ENCODE data around the gene ZNF33B.
"Not testable (repeated sequence)": the region's sequence is repeated elsewhere in the genome, so short reads cannot be mapped to it uniquely, and the experiment has no call there.

ZNF33B gene

DNA sequence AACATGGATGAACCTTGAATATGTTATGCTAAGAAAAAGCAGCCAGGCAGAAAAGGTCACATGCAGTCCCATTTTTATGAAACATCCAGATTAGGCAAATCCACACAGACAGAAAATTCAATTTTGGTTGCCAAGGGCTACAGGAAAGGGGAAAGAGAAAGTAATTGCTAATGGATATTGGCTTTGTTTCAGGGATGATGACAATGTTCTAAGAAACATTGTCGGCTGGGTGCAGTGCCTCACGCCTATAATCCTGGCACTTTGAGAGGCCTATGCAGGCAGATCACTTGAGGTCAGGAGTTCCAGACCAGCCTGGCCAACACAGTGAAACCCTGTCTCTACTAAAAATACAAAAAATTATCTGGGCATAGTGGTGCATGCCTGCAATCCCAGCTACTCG, 23.0 kb downstream of the ZNF33B start:
- DNase-seq (ENCODE audit: low read depth) = no peak

DNA sequence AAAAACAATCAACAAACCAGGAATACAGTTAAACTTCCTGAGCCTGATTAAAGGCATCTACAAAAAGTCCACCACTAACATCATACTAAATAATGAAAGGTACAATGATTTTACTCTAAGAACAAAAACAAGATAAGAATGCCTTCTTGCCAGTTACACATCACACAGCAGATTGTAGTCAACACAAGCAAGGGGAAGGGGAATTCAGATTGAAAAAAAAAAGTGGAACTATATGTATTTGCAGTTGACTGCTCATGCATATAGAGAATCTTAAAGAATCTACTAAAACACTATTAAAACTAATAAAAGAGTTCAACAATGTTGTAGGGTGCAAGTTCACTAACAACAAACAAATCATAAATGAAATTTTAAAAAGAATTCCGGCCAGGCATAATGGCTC, 28.5 kb downstream of the ZNF33B start:
- DNase-seq (ENCODE audit: low read depth) = no peak

DNA sequence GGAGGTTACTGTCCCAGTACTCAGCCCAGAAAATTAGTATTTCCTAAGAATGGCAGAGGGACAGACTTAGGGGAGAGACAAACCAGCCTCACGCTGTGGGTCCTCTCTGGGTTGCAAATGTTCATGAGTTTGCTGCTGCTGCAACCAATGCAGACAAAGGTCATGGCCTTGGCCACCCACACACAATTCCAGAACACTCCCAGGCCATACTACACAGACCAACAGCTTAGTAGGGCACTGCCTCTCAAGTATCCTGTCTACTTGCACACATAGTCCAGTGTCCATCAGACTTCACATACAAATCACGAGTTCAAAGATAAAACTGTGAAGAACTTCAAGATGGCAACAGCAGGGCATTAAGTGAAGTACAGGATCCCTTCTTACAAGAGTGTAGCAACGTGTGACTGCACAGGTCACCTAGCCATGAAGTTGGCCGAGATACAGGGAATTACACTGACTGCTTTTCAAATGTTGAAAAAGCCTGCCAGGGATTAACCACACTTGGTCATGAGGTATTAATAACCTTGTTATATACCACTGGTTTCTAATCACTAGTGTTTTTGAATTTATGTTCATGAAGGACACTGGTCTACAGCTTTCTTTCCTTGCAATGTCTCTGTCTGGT, 40.0 kb downstream of the ZNF33B start:
- no peak for DNase-seq (ENCODE audit: low read depth)

DNA sequence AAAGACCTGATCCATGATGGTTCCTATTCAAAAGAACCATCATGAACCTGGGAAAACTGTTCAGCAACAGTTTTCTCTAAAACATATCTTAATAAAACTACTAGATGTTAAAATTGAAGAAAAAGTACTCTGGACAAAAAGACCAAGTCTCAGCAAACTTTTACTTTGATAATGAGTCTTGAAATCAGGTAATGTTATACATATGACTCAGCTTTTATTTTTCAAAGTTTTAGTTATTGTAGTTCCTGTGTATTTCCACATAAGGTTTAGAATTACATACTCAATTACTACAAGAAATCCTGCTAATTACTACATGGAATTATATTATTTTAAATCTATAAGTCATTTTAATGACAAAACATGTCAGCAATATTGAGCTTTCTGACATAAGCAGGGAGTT, 42.2 kb downstream of the ZNF33B start:
- DNase-seq (ENCODE audit: low read depth) = no peak

DNA sequence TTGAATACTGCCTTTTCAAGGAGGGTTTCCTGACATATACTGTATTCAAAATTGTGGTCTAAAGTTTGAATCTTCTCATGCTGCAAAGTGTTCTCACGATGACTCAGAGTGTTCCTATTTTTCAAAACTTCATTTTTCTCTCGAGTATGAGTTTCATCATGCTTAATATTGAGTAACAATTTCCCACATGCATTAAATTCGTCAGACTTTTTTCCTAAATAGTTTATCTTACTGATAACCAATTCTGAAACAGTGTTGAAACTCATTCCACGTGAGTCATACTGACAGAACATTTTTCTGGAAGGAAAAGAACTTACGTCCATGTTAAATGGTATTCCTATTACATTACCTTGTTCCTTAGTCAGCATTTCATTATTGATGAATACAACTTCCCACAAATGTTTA, 44.1 kb downstream of the ZNF33B start:
- no peak for DNase-seq (ENCODE audit: low read depth)

DNA sequence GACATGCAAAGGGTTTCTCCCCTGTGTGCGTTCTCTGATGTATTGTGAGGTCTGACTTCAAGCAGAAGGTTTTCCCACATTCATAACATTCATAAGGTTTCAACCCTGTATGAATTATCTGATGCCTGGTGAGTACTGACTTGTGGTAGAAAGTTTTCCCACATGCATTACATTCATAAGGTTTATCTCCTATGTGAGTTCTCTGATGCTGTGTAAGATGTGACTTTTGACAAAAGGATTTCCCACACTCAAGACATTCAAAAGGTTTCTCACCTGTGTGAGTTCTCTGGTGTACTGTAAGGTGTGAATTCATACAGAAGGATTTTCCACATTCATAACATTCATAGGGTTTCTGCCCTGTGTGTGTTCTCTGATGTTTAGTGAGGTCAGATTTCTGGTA, 45.1 kb downstream of the ZNF33B start:
- DNase-seq (ENCODE audit: low read depth) = no peak

DNA sequence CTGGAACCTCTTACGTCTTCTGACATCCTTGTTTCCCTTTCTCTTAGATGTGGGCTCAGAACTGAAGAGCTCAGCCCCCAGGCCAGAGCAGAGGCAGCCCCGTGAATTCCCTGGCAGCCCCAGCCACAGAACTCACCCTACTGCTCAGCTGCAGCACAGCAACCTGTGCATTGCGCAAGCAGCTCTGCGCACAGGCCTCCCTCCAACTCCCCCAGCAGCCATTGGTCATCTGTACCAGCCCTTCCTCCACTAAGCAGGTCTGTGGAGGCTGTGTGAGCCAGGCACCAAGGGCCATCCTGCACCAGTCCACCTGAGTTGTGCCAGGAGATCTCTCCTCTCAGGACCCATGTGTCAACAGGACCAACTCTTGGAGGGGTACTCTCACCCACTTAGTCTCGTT, 54.5 kb downstream of the ZNF33B start:
- DNase-seq (ENCODE audit: low read depth) = no peak

DNA sequence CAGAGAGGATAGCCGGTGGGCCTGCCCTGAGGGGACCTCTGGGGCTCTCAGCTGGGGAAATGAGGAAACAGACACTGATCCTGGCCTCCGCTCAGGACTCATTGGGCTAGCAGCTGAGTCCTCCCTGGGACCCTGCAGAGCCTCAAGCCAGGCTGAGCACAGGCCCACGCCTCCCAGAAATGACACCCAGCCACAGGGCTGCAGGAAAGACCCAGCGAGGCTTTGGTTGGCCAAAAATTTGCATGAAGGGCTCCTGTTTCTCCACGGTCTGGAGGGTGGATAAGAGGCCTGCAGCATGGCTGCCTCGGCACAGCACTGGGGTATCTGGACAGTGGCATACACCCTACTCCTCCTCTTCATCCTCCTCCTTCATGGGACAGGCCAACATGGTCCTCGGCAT, 60.4 kb downstream of the ZNF33B start:
- no peak for DNase-seq (ENCODE audit: low read depth)

DNA sequence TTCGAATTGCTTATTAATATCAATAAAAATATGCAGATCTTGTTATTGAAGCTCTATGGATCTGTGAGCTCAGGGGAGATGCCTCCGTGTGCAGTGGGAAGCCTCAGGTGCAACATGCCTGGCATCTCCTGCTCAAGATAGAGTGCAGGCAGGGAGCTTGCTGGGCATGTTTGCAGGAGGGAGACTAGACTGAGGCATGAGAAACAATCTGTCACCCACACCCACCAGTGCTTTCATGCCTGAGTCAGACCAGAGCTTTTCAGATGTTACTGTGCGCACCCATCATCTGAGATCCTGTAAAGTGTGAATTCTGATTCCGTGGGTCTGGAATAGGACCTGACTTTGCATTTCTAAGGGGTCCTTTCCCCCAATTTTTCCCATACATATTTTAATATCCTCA, 62.0 kb downstream of the ZNF33B start:
- DNase-seq (ENCODE audit: low read depth) = no peak

DNA sequence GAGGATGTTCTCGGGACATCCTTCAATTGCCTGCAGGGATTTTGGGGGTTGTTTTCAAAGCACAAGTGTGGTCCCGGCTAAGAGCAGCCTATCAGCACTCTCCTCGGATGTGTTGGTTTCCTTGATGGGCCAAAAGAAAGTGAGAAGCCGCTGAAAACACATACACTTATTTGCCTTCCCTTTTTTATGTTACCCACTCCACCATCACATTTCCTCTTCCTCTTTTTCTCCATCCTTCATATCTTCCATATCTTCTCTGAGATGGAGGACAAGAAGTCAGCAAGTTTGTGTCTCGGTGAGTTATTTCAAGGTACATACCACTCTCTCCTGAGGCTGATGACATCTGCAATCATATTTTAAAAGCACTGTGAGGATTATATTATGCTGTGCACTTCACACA, 64.0 kb downstream of the ZNF33B start:
- DNase-seq (ENCODE audit: low read depth) = no peak

DNA sequence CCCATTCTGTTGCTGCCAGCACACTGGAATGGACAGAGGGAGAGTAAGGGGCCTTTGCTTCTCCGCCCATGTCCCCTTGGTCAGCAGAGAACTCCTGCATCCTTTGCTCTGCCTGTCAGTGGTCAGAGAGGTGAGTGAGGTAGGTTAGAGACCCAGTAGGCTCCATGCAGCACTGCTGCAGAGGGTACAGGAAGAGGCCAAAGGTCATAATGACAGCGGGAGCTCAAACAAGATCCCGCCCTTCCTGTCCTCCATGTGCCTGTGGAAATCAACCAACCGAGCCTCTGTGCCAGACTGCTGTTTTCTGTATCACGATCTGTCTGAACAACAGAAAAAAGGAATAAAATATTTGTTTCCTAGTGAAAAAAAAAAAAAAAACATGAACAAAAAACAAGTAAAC, 81.4 kb downstream of the ZNF33B start:
- DNase-seq (ENCODE audit: low read depth) = no peak

DNA sequence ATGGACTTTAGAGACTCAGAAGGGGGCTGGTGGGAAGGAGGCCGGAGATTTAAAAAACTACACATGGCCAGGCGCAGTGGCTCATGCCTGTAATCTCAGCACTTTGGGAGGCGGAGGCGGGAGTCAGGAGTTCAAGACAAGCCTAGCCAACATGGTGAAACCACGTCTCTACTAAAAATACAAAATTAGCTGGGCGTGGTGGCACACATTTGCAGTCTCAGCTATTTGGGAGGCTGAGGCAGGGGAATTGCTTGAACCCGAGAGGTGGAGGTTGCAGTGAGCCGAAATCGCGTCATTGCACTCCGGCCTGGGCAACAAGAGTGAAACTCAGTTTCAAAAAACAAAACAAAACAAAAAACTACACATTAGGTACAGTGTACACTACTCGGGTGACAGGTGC, 84.8 kb downstream of the ZNF33B start:
- not testable (repeated sequence) for DNase-seq (ENCODE audit: low read depth)

DNA sequence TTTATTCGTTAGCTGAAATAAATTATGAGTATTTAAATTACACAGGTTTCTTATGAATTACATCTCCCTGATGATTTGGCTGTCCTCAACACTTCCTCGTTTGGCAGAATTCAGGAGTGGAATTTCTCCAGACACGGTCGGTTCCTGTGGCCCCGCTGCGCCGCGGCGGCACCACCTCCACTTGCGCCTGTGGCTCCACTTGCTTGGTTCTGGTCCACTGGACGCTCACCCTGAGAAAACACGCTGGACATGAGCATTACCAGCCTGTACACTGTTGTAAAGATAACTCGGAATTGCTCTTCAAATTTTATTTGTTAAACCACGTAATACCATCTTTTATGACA, 85.3 kb downstream of the ZNF33B start:
- DNase-seq (ENCODE audit: low read depth) = no peak

DNA sequence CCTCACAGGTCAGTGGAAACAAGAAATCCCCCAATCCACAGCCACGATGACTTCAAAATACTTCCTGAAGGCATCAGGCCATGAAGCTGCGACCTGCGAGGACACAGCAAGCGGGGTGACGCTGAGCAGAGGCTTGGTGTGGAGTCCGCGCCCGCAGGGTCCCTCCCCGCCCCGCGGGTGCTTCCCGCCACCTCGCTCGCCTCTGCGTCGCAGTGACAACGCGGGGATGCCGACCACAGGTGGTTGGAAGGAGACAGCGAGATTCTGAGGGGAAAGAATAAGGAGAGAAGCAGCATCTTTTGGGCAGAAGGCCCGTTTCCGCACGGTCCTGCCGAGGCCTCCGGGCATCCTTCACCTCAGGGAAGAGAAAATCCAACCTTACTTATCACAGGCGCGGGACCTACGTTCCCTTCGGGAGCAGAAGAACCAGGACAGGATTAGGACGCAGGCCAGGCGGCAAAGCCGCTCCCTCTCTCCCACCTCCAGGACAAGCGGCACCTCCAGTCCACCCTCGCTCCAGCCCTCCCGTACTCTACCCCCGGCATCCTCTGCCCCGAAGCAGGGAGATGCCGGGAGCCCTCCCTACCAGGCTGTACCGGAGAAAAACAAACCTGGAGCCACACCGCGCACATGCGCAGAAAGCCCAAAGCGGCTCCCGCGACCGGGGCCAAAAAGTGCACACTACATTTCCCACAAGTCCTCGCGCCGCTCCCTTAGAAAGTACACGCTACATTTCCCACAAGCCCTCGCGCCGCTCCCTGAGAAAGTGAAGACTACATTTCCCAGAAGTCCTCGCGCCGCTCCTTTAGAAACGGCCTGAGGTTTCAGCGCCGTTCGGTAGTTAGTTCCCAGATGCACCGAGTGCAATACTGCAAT, 85.9 kb downstream of the ZNF33B start:
- peak; percentile 72 for DNase-seq (ENCODE audit: low read depth)

DNA sequence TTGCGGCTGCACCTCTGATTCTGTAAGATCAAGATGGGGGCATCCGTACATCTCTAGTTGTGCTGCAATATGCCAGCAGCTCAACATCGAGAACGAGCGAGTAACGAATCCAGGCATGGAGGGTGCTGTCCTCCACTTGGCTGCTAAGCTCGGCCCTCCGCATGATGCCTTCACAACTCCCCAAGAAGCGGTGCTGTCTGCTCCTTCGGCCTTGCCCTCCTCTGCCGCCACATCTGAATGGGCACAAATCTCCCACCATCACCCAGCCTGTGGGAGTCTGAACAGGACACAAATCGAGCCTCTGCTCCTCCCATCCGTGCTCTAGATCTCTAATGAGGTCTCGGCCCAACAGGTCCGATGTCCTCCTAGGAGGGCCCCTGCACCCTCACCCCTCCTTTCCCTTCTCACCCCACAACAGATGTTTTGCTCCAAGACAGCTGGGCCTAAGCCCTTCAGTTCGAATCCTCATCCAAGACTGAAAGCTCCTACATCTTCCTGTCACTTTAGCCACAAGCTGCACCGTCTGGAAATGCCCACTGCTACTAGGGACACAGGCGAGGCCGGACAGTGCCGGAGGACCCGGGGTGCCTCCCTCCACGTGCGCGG, 86.7 kb downstream of the ZNF33B start:
- no peak for DNase-seq (ENCODE audit: low read depth)

DNA sequence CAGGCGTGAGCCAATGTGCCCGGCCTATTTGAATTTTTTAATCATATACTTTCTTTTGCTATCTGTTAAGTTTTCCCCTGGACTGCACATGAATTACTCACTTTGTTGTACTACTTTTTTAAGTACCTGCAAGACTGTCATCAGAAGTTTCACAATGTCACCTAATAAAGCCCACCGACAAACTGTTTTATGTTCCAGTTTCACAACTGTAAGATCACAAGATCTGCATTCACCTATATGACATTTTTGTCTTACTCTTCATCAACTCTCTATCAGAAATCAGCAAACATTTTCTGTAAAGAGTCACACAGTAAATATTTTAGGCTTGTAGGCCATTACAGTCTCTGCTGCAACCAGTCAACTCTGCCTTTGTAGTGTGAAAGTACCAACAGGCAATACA, 88.5 kb downstream of the ZNF33B start:
- DNase-seq (ENCODE audit: low read depth) = no peak

DNA sequence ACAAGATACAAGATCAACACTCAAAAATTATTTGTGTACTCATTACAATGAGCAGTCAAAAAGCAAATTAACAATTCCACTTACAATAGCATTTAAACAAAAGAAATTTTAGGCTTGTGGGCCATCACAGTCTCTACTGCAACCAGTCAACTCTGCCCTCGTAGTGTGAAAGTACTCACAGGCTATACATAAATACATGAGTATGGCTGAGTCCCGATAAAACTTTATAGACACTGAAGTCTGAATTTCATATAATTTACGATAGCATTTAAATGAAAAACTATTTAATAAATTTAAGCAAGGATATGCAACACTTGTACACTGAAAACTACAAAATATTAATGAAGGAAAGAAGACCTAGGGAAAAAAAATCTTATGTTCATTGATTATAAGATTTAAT, 90.1 kb downstream of the ZNF33B start:
- no peak for DNase-seq (ENCODE audit: low read depth)

DNA sequence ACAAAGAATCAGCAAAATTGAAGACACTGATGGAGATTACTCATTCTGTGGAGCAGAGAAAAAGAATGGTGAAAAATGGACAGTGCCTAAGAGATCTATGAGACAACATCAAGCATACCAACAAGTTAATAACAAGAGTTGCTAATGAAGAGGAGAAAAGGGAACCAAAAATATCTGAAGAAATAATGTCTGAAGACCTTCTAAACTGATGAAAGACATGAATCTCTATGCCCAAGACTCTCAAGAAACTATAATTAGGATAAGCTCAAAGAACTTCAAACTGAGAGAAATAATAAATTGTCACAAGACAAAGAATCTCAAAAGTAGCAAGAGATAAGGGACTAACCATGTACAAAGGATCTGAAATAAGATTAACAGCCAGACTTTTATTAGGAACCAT, 93.4 kb downstream of the ZNF33B start:
- DNase-seq (ENCODE audit: low read depth) = no peak

DNA sequence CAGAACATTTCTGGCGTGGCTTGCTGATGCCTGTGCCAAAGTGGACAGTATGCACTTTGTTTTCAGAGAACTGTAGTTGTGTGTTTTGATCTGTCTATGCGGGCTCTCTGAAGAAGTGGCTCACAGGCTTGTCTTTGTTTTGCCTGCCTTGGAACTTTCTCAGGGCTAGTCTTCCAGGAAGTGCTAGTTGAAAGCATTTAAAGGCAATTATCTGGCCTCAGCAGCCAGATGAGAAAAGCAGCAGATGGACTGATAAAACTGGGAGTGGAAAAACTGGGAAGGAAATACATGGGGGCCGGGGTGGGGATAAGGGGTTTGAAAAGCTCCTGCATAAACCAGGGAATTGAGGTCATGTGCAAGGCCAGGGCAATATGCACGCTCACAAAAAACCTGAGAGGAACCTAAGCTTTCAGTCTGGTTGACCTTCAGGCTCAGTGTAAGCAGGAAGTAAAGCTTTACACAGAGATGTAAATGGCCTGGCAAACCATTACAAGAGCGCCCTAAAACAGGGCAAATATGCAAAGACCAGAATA, 94.5 kb downstream of the ZNF33B start:
- DNase-seq (ENCODE audit: low read depth) = no peak

Measured in HS-27A (cell line).